DMS53 treated with DMSO at 0.1 percent for 48 hours (cell line): ENCODE measurements around the gene SPATA18.
"Not testable (repeated sequence)": the region's sequence is repeated elsewhere in the genome, so short reads cannot be mapped to it uniquely, and the experiment has no call there.

Experiments
- DNase-seq: peaks from one replicate; lab custom pipeline; 2025; ENCODE audit not compliant: unreplicated experiment; lab: John Stamatoyannopoulos, UW

SPATA18 gene

DNA sequence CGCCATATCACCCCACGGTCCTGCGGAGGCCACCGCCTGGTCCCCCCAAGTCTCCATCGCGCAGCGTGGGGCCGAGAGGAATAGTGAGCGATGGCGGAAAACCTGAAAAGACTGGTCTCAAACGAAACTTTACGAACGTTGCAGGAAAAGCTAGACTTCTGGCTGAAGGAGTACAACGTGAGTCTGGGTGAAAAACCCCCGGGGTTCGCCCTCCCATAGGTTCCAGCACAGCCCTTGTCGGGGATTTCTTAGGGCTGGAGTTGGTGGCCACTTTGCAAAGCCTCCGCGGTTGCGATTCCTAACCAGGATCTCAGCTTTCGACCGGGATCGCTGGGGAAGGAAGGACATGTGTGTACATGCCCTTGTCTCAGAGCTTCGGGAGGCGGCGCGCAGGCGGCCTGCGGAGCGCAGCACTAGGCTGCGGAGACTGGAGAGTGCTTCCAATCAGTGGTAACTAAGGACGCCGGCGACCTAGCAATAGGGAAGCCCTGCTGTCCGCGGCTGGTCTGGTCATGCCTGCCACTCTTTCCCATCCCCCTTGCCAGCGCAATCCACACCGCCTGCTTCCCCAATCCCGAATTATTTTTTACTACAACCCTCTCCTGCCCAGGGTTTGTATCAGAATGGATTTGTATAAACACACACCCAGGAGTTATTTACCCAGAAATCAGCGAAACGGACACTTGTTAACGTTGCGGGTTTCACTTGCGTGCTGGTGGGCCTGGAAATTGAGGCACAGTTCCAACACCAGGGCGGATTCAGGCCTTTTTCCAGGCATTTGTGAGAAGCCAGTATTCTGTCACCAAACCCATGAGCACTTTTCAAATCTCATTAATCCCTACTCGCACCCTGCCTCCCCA, 741 bp downstream of the SPATA18 start:
- peak; percentile 44 for DNase-seq

GRCh38 chr4:52052475-52052780, 1.3 kb downstream of the SPATA18 start:
- no peak for DNase-seq

DNA sequence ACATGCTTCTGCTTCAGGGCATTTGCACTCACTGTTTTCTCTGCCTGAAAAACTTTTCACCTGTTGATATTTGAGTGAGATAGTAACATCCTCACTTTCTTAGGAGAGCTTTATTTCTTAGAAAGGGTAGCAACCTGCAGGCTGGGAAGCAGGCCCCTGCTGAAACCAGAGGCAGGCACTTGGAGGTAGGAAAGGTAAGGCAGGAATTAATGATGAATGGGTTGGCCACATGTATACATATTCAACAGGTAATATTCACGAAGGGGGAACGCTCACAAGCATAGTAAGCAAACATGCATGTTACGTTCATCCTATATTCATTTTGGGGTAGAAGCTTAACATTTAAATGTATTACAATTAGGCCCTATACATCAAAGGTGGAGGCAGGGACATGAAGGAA, 3.1 kb downstream of the SPATA18 start:
- no peak for DNase-seq

DNA sequence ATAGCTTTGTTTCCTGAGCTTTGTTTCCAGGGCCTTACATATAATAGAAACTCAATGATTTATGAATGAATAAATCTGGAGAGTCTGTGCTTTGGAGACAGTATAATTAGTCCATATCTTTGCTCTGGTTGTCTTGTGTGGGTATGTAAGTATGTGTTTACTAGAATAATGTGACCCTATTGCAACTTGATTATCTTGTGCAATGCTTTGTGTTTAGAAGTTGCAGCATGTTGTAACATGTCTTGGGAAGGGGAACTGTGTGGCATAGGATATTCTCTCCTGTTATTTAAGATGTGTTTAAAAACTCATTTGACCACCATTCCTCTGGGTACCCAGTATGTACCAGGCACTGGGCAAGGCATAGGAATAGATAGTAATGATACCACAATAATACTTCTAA, 6.1 kb downstream of the SPATA18 start:
- DNase-seq: no peak

DNA sequence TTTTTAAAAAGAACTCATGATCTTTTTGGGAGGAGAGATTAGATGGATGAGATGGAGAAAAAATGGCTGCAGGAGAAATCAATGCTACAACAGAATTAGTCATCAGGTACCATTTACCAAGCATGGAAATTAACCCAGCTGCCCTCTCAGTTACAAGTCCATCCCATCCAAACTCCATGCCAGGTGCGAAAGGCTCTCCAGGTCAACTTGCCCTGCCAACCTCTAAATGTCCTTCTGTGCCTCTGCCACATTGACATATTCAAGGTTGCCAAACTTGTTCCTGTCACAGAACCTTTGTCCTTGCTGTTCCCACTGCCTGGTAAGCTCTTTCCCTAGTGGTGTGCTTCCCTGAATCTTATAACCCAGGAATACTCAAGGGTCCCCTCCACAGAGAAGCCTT, 7.2 kb downstream of the SPATA18 start:
- DNase-seq: no peak

DNA sequence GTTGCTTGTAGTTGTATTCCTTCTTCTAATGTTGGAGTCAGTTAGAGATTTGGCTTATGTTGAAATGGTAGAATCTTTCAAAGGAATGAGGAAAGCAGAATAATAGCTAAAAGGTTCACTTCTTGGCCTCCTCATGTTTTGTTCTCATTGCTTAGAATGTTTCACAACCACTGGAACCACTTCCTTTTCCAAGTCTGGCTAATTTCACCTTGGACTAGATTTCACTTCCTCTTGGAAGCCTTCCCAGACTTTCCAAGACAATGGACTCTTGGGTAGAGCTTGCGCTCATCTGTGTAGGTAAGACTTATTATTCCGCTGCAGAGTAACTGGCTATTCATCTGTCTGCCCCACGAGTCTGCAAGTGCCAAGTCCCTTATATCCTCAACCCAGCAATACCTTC, 8.3 kb downstream of the SPATA18 start:
- DNase-seq: no peak

DNA sequence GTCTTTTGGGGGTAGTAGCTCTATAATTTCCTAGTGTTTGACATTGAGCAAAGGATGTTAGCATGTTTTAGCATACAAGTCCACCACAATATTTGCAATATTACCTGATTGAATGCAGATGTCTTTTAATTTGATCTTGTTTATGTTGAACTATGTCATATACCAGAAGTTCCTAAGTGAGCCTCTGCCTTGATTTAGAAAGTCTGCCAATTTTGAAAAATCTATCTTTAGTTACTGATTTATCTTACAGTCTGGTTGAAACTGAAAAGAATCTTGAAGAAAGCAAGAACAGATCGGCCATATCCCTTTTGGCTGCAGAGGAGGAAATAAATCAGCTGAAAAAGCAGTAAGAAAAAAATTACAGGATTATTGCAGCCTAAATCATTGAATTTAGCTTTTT, 18.5 kb downstream of the SPATA18 start:
- DNase-seq: no peak

- DNase-seq: no peak
Observed at GRCh38 chr4:52071791-52072546, 20.9 kb downstream of the SPATA18 start.

- DNase-seq: no peak
Observed at GRCh38 chr4:52076731-52077130, 25.6 kb downstream of the SPATA18 start.

DNA sequence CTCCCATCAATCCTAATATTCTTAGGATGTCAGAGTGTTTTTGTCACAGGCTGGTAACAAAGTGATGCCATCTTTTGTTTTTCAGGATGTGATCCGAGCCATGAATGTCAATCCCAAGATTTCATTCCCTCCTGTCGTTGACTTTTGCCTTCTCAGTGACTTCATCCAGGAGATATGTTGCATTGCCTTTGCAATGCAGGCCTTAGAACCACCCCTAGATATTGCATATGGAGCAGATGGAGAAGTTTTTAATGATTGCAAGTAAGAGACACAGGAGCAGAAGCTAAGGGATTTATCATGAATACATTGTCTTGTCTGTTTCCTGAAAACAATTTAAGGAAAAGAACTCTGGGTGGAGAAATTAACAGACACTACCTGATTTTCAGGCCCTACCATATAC, 28.6 kb downstream of the SPATA18 start:
- no peak for DNase-seq

DNA sequence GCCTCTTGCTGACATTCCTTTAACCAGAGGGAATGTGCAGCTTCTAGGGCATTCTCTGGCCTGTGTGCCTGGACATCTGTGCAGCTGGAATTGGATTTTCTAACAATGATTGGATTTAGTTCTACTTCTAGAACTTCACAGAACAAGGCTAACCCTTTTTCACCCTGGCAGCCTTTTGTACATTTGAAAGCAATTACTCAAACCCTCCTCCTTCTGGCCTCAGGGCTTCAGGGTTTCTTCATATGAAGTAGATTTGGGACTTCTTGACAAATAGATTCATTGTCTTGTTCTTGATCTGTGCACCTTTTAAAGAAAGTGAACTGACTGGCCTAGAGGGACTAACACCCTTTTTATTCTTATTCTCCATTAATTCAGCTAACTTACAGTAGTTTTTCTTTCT, 30.1 kb downstream of the SPATA18 start:
- DNase-seq: no peak

GRCh38 chr4:52086425-52086824, 35.3 kb downstream of the SPATA18 start:
- DNase-seq: not testable (repeated sequence)

GRCh38 chr4:52091801-52092200, 40.7 kb downstream of the SPATA18 start:
- DNase-seq: no peak

DNA sequence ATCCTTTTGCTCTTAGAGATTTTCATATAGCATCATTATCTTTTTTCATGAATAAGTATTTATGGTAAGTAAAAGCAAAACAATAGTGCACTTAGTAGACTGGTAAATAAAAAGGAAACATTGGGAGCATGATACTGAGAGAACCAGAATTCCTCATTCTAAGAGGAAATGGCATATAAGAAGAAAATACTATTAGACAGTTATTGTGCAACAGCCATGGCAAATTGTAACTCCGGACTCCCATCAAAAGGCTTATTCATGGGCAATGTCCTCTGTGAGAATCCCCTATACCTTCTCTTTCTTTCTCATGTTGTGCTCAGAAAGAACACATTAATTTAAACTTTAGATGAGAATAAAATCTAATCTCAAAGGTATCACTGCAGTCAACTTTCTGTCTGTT, 42.4 kb downstream of the SPATA18 start:
- no peak for DNase-seq

GRCh38 chr4:52094376-52095145, 43.5 kb downstream of the SPATA18 start:
- DNase-seq: no peak

GRCh38 chr4:52095374-52095773, 44.3 kb downstream of the SPATA18 start:
- DNase-seq: no peak

DNA sequence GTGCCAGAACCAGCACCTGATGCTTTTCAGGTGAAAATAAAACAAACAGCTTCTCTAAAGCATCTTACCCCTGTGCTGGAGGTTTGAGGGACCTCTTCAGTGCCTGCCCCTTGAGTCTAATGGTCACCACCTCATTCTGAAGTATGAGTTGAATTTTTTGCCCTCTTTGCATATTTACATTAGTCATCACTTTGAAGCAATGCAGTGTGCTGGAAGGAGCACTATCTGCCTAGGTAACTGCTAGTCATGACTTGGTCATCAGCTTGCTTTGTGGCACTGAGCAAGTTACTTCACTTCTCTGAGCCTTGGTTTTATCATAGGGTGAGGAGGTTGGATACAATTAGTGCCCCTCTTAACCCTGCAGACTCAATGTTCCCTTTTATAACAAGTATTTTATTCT, 44.9 kb downstream of the SPATA18 start:
- DNase-seq: no peak

GRCh38 chr4:52098618-52099017, 47.5 kb downstream of the SPATA18 start:
- DNase-seq: no peak

- no peak for DNase-seq
Observed at GRCh38 chr4:52099860-52100461, 48.9 kb downstream of the SPATA18 start.

GRCh38 chr4:52102587-52102986, 51.5 kb downstream of the SPATA18 start:
- peak; percentile 22 for DNase-seq

DNA sequence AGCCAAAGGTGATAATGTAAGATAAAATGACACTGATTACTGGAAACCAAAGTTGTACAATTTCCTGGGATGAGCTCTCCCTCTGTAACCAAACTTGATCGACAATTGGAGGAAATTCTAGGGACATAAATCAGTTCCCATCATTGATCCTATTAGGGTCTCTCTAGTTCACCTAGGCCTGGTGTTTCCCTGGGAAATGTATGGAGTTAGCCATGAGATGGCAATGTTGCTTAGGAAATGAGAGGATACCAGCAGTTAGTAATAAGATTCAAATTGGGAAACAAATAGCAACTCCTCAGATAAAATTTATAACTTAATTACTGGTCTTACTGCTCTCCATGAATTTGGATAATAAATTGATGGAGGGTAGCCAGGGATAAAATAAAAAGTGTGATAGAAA, 52.2 kb downstream of the SPATA18 start:
- no peak for DNase-seq
